Left ventricle myocardium inferior (tissue), 1 donor: ENCODE measurements around the gene ARRDC1. TPM values are rescaled to one million over a fixed set of nuclear protein-coding genes. Genes with fewer than 3 reads are reported as not detected.
A peak's percentile ranks its signal among the peaks of the same experiment; 100 is the strongest.

Experiments
- DNase-seq: peaks from one replicate; pipeline ENCODE4 v3.0.0-alpha.2; 2020
- H3K27ac ChIP-seq: fragments of 200-600 bp; replicated peaks from 2 replicates; pipeline ENCODE4 v1.8.0; 2021
- H3K27me3 ChIP-seq: fragments of 200-600 bp; 2 replicates; pipeline ENCODE4 v1.8.0; 2021; ENCODE audit warnings: low read depth
- H3K36me3 ChIP-seq: fragments of 200-600 bp; 2 replicates; pipeline ENCODE4 v1.8.0; 2021
- H3K4me1 ChIP-seq: fragments of 200-600 bp; 2 replicates; pipeline ENCODE4 v1.8.0; 2021
- H3K4me3 ChIP-seq: fragments of 200-600 bp; 2 replicates; pipeline ENCODE4 v1.8.0; 2021; ENCODE audit warnings: mild to moderate bottlenecking, moderate library complexity
- H3K9me3 ChIP-seq: fragments of 200-600 bp; replicated peaks from 2 replicates; pipeline ENCODE4 v1.8.0; 2021
- CTCF ChIP-seq: fragments of 200-600 bp; IDR thresholded peaks from 2 replicates; pipeline ENCODE4 v1.8.0; 2021; ENCODE audit warnings: antibody characterized with exemption, mild to moderate bottlenecking, borderline replicate concordance
- intact Hi-C: fragments of 100-400 bp; cut with micrococcal nuclease; formaldehyde crosslinking; loops from one replicate; pipeline ENCODE4 v1.11.0; 2022
- total RNA-seq: library from RNA; stranded (reverse); fragmentation: NEBNext Ultra II Directional; extraction: Animal tissue kit (Norgen Biotek cat#: 25700); gene quantifications from one replicate; pipeline ENCODE4 v1.2.1, GENCODE V29; 2021
- donor health status: DM: no; HTN: yes; CAD: no; lungs with severe emphysema.

ARRDC1 gene
- total RNA-seq, 1 donor from 2014 or later, result 16.2 TPM

GRCh38 chr9:137631345-137632229 is 26.1 kb downstream of the ARRDC1 start:
- no peak for TF ChIP-seq CTCF
- Histone ChIP-seq H3K4me3 (no peak overlapping the region), H3K27ac (no peak overlapping the region), H3K27me3 (no peaks in the 10 kb centered on the region), H3K9me3 (no peaks in the 10 kb centered on the region), H3K36me3 (no peaks in the 10 kb centered on the region), H3K4me1 (peaks cover 64% of the 10 kb centered on the region)
- DNase-seq, result no peak
- intact Hi-C loops, result no loop called here

- H3K4me3 ChIP-seq, result no peak overlapping the region
- H3K4me1 ChIP-seq, result peaks cover 60% of the 10 kb centered on the region
- no peak for DNase-seq
- H3K9me3 ChIP-seq, result no peaks in the 10 kb centered on the region
- H3K27ac ChIP-seq, result peak overlapping the region; percentile 40
- TF ChIP-seq CTCF, result no peak
- no peaks in the 10 kb centered on the region for H3K36me3 ChIP-seq
- intact Hi-C loops, result no loop called here
- H3K27me3 ChIP-seq, result no peaks in the 10 kb centered on the region
Observed at GRCh38 chr9:137632230-137633161, 27.0 kb downstream of the ARRDC1 start.

GRCh38 chr9:137634016-137634415 is 28.5 kb downstream of the ARRDC1 start:
- TF ChIP-seq CTCF, result no peak
- intact Hi-C loops, result no loop called here
- Histone ChIP-seq H3K36me3 (no peaks in the 10 kb centered on the region), H3K4me3 (no peak overlapping the region), H3K9me3 (no peaks in the 10 kb centered on the region), H3K4me1 (peaks cover 51% of the 10 kb centered on the region), H3K27me3 (no peaks in the 10 kb centered on the region), H3K27ac (no peak overlapping the region)
- DNase-seq, result no peak

DNA sequence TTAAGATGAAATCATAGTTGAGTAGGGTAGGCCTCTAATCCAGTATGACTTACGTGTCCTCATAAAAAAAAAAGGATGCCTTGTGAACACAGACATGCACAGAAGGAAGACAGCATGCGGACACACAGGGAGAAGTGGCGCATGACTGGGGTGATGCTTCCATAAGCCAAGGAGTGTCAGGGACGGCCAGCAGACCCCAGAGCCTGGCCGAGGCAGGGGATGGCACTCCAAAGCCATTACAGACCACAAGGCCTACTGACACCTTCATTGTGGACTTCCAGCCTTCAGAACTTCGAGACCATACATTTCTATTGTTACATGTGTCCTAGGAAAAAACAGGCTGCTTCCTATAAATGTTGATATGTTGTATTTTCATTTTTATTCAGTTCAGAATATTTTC is 33.2 kb downstream of the ARRDC1 start:
- intact Hi-C loops, result no loop called here
- no peaks in the 10 kb centered on the region for H3K27me3 ChIP-seq
- DNase-seq, result no peak
- no peaks in the 10 kb centered on the region for H3K9me3 ChIP-seq
- H3K4me1 ChIP-seq, result peaks cover 17% of the 10 kb centered on the region
- H3K36me3 ChIP-seq, result peaks cover 8% of the 10 kb centered on the region
- no peak for TF ChIP-seq CTCF
- no peak overlapping the region for H3K4me3 ChIP-seq
- no peak overlapping the region for H3K27ac ChIP-seq

DNA sequence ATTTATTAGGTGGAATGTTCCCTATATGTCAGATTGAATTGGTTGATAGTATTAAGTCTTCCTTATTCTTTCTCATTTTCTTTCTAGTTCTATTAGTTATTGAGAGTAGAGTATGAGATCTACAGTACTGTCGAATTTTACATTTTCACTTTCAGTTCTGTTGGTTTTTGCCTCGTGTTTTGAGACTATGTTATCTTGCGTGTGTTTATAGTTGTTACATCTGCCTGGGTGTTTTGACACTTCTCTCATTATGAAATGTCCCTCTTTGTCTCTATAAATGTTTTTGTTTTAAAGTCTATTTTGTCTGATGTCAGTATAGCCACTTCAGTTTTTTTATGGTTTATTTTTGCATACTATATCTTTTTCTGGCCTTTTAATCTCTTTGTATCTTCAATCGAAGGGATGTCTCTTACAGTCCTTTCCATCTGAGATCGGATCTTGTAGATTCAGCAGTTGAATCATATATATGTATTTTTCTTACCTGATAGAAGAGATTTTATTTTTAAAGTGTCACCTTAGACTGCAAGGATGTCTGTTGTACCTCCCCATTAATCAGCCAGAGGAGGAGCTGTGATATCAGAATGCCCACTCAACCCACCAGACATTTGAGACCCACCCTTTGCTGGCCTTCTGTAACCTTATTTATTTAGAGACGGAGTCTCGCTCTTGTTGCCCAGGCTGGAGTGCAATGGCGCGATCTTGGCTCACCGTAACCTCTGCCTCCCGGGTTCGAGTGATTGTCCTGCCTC is 34.0 kb downstream of the ARRDC1 start:
- Histone ChIP-seq H3K4me3 (peak overlapping the region; percentile 19), H3K27ac (no peak overlapping the region), H3K9me3 (no peaks in the 10 kb centered on the region), H3K36me3 (peaks cover 14% of the 10 kb centered on the region), H3K27me3 (no peaks in the 10 kb centered on the region), H3K4me1 (peaks cover 17% of the 10 kb centered on the region)
- intact Hi-C loops, result no loop called here
- no peak for TF ChIP-seq CTCF
- DNase-seq, result no peak
